HepG2 (cell line): ENCODE results near the gene HIGD1A. TPM values are rescaled to one million over a fixed set of nuclear protein-coding genes. Genes with fewer than 3 reads are reported as not detected.

ENCODE experiments used
- BHLHE40 ChIP-seq: IDR thresholded peaks from 2 replicates; pipeline ENCODE4 v1.6.1; 2011; ENCODE audit warnings: low read length, improper control_type of control experiment
- HOXA3 ChIP-seq: sonication (generic); formaldehyde crosslinking; IDR thresholded peaks from 2 replicates; pipeline ENCODE4 v1.5.0; 2020; ENCODE audit warnings: missing genetic modification reagents
- ISX ChIP-seq: sonication (generic); formaldehyde crosslinking; conservative IDR thresholded peaks from 2 replicates; pipeline ENCODE4 v1.5.0; 2020; ENCODE audit warnings: missing genetic modification reagents
- MIER3 ChIP-seq: IDR thresholded peaks from 2 replicates; pipeline ENCODE4 v1.6.1; 2016; ENCODE audit warnings: missing compliant biosample characterization, borderline replicate concordance
- NCOA1 ChIP-seq: sonication (generic); formaldehyde crosslinking; IDR thresholded peaks from 2 replicates; pipeline ENCODE4 v1.9.0; 2021; ENCODE audit warnings: missing genetic modification reagents
- NONO ChIP-seq, 2 experiments: fragments of 450-650 bp in 1 of 2; sonication (generic) in 1 of 2; formaldehyde crosslinking in 1 of 2; IDR thresholded peaks in 1 of 2; conservative IDR thresholded peaks in 1 of 2; 2 replicates each; pipeline versions ENCODE4 v1.6.1 to v1.8.0; 2017 to 2022; ENCODE audit warnings: mild to moderate bottlenecking in 1 of 2, missing genetic modification reagents in 1 of 2, moderate library complexity in 1 of 2
- SP140L ChIP-seq: sonication (generic); formaldehyde crosslinking; IDR thresholded peaks from 2 replicates; pipeline ENCODE4 v1.4.0; 2020; ENCODE audit warnings: missing genetic modification reagents, borderline replicate concordance
- ZBTB3 ChIP-seq: sonication (generic); formaldehyde crosslinking; IDR thresholded peaks from 2 replicates; pipeline ENCODE4 v1.4.0; 2020; ENCODE audit warnings: low read depth, mild to moderate bottlenecking, moderate library complexity, missing genetic modification reagents, borderline replicate concordance
- ZFP36 ChIP-seq: fragments of 150-350 bp; IDR thresholded peaks from 2 replicates; pipeline ENCODE4 v1.6.1; 2018; ENCODE audit warnings: borderline replicate concordance, low read length, low read depth; ENCODE audit not compliant: partially characterized antibody
- ZFP36L2 ChIP-seq: sonication (generic); formaldehyde crosslinking; IDR thresholded peaks from 2 replicates; pipeline ENCODE4 v1.4.0; 2020; ENCODE audit warnings: missing genetic modification reagents
- ZNF543 ChIP-seq: sonication (generic); formaldehyde crosslinking; IDR thresholded peaks from 2 replicates; pipeline ENCODE4 v1.4.0; 2020; ENCODE audit warnings: mild to moderate bottlenecking, missing genetic modification reagents
- ZNF569 ChIP-seq: sonication (generic); formaldehyde crosslinking; IDR thresholded peaks from 2 replicates; pipeline ENCODE4 v1.5.0; 2020; ENCODE audit warnings: mild to moderate bottlenecking, missing genetic modification reagents, moderate library complexity, borderline replicate concordance
- ZNF572 ChIP-seq: sonication (generic); formaldehyde crosslinking; IDR thresholded peaks from 2 replicates; pipeline ENCODE4 v1.5.1; 2020; ENCODE audit warnings: mild to moderate bottlenecking, missing genetic modification reagents
- polyA plus RNA-seq, 8 experiments: library from polyadenylated mRNA; depleted of rRNA in 3 of 8; stranded (reverse) in 7 of 8; unstranded in 1 of 8; fragments of >200 nt; fragmentation: Illumina TruSeq in 4 of 8; extraction: Trizol in 4 of 8; gene quantifications; 2 replicates each; pipeline versions ENCODE4 v1.2.1 to v1.2.3, GENCODE V29; 2011 to 2016; ENCODE audit warnings: low read depth in 4 of 8, missing spikeins in 1 of 8, mixed read lengths in 1 of 8; ENCODE audit not compliant: insufficient read depth in 1 of 8
- total RNA-seq, 5 experiments: library from RNA; depleted of rRNA; stranded (reverse); fragments of >200 nt; fragmentation: Illumina TruSeq; extraction: Trizol; gene quantifications; 2 replicates each; pipeline ENCODE4 v1.2.3, GENCODE V29; 2016; ENCODE audit warnings: low read depth in 1 of 5
- TF ChIP-seq, protein P1 (sequence below): sonication (generic); formaldehyde crosslinking; IDR thresholded peaks from 2 replicates; pipeline ENCODE4 v1.8.0; 2023; ENCODE audit warnings: mild to moderate bottlenecking, missing genetic modification reagents
- TF ChIP-seq, protein P2 (sequence below): sonication (generic); formaldehyde crosslinking; IDR thresholded peaks from 2 replicates; pipeline ENCODE4 v1.5.0; 2020; ENCODE audit warnings: mild to moderate bottlenecking, missing genetic modification reagents, borderline replicate concordance
- TF ChIP-seq, protein P3 (sequence below): sonication (generic); formaldehyde crosslinking; IDR thresholded peaks from 2 replicates; pipeline ENCODE4 v1.4.0; 2020; ENCODE audit warnings: mild to moderate bottlenecking, missing genetic modification reagents
- TF ChIP-seq, protein P4 (sequence below): sonication (generic); formaldehyde crosslinking; IDR thresholded peaks from 2 replicates; pipeline ENCODE4 v1.4.0; 2020; ENCODE audit warnings: missing genetic modification reagents
- TF ChIP-seq, protein P5 (sequence below): sonication (generic); formaldehyde crosslinking; IDR thresholded peaks from 2 replicates; pipeline ENCODE4 v1.5.0; 2020; ENCODE audit warnings: mild to moderate bottlenecking, missing genetic modification reagents, borderline replicate concordance
- TF ChIP-seq, protein P6 (sequence below): IDR thresholded peaks from 2 replicates; pipeline ENCODE4 v1.6.1; 2016; ENCODE audit warnings: missing compliant biosample characterization, missing genetic modification reagents, borderline replicate concordance

HIGD1A gene
- total and polyA plus RNA-seq, 2 of the 13 experiments (the other 11 are each of a cell fraction or from before 2014, with no cell fraction given) = 222 to 253 TPM

DNA sequence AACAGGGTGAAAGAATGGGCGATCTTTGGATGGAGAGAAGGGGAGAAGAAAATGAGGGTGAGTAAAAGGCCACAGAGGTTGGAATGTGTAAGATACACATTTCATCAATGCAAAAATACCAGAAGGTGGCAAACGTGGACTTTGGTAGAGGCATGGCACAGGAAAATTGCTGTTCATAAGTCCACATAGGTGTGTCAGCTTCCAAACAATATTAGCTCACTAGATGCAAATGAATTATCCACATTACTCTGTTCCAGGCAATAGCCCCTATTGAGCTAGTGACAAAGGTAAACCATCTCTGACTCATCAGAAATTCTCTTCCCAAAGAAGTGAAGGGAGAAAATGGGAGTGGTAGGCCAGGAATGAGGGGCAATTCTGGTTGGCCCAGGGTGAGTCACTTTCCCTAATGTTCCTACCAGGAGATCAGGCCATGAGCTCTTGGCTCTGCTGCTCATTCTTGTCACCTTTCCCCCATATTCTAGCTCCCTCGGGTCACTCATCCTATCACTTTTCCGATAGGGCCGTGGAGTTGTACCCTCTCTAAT is 24.9 kb upstream of the HIGD1A start (continued):
- TF ChIP-seq, protein P1, sequence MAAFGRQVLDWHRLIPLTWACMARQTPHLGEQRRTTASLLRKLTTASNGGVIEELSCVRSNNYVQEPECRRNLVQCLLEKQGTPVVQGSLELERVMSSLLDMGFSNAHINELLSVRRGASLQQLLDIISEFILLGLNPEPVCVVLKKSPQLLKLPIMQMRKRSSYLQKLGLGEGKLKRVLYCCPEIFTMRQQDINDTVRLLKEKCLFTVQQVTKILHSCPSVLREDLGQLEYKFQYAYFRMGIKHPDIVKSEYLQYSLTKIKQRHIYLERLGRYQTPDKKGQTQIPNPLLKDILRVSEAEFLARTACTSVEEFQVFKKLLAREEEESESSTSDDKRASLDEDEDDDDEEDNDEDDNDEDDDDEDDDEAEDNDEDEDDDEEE = no peak
- no peak for TF ChIP-seq ZFP36L2
- TF ChIP-seq, protein P2, sequence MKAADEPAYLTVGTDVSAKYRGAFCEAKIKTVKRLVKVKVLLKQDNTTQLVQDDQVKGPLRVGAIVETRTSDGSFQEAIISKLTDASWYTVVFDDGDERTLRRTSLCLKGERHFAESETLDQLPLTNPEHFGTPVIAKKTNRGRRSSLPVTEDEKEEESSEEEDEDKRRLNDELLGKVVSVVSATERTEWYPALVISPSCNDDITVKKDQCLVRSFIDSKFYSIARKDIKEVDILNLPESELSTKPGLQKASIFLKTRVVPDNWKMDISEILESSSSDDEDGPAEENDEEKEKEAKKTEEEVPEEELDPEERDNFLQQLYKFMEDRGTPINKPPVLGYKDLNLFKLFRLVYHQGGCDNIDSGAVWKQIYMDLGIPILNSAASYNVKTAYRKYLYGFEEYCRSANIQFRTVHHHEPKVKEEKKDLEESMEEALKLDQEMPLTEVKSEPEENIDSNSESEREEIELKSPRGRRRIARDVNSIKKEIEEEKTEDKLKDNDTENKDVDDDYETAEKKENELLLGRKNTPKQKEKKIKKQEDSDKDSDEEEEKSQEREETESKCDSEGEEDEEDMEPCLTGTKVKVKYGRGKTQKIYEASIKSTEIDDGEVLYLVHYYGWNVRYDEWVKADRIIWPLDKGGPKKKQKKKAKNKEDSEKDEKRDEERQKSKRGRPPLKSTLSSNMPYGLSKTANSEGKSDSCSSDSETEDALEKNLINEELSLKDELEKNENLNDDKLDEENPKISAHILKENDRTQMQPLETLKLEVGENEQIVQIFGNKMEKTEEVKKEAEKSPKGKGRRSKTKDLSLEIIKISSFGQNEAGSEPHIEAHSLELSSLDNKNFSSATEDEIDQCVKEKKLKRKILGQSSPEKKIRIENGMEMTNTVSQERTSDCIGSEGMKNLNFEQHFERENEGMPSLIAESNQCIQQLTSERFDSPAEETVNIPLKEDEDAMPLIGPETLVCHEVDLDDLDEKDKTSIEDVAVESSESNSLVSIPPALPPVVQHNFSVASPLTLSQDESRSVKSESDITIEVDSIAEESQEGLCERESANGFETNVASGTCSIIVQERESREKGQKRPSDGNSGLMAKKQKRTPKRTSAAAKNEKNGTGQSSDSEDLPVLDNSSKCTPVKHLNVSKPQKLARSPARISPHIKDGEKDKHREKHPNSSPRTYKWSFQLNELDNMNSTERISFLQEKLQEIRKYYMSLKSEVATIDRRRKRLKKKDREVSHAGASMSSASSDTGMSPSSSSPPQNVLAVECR (CRISPR knock-in tag) = no peak; the same call in 1 of the 2 replicates
- TF ChIP-seq HOXA3 (CRISPR knock-in tag) = no peak
- TF ChIP-seq NCOA1 = no peak; the same call in 1 of the 2 replicates
- no peak for TF ChIP-seq SP140L (CRISPR knock-in tag)
- peak; percentile 36; the same call in 1 of the 2 replicates for TF ChIP-seq MIER3
- TF ChIP-seq, protein P3, sequence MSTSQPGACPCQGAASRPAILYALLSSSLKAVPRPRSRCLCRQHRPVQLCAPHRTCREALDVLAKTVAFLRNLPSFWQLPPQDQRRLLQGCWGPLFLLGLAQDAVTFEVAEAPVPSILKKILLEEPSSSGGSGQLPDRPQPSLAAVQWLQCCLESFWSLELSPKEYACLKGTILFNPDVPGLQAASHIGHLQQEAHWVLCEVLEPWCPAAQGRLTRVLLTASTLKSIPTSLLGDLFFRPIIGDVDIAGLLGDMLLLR (CRISPR knock-in tag) = no peak
- no peak for TF ChIP-seq ZFP36
- peak; percentile 11; the same call in 1 of the 2 replicates for TF ChIP-seq ZNF543 (CRISPR knock-in tag)
- peak; percentile 67 for TF ChIP-seq BHLHE40
- TF ChIP-seq ZNF569 (CRISPR knock-in tag) = no peak
- TF ChIP-seq, protein P4, sequence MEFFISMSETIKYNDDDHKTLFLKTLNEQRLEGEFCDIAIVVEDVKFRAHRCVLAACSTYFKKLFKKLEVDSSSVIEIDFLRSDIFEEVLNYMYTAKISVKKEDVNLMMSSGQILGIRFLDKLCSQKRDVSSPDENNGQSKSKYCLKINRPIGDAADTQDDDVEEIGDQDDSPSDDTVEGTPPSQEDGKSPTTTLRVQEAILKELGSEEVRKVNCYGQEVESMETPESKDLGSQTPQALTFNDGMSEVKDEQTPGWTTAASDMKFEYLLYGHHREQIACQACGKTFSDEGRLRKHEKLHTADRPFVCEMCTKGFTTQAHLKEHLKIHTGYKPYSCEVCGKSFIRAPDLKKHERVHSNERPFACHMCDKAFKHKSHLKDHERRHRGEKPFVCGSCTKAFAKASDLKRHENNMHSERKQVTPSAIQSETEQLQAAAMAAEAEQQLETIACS (CRISPR knock-in tag) = no peak
- TF ChIP-seq, protein P5, sequence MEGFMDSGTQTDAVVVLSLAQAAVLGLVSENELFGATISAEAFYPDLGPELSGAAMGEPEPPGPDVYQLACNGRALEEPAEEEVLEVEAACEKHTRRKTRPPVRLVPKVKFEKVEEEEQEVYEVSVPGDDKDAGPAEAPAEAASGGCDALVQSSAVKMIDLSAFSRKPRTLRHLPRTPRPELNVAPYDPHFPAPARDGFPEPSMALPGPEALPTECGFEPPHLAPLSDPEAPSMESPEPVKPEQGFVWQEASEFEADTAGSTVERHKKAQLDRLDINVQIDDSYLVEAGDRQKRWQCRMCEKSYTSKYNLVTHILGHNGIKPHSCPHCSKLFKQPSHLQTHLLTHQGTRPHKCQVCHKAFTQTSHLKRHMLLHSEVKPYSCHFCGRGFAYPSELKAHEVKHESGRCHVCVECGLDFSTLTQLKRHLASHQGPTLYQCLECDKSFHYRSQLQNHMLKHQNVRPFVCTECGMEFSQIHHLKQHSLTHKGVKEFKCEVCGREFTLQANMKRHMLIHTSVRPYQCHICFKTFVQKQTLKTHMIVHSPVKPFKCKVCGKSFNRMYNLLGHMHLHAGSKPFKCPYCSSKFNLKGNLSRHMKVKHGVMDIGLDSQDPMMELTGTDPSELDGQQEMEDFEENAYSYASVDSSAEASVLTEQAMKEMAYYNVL (CRISPR knock-in tag) = peak; percentile 95
- no peak for TF ChIP-seq ISX (CRISPR knock-in tag)
- no peak for TF ChIP-seq ZBTB3
- no peak for TF ChIP-seq NONO (IDR thresholded peaks at IDR 0.05)
- TF ChIP-seq NONO (CRISPR knock-in tag; conservative IDR thresholded peaks at IDR 0.05) = no peak
- TF ChIP-seq, protein P6, sequence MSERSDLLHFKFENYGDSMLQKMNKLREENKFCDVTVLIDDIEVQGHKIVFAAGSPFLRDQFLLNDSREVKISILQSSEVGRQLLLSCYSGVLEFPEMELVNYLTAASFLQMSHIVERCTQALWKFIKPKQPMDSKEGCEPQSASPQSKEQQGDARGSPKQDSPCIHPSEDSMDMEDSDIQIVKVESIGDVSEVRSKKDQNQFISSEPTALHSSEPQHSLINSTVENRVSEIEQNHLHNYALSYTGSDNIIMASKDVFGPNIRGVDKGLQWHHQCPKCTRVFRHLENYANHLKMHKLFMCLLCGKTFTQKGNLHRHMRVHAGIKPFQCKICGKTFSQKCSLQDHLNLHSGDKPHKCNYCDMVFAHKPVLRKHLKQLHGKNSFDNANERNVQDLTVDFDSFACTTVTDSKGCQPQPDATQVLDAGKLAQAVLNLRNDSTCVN (CRISPR knock-in tag) = no peak
- TF ChIP-seq ZNF572 (CRISPR knock-in tag) = no peak
